Measurements from ENCODE around the gene PHOX2A. TPM values are rescaled to one million over a fixed set of nuclear protein-coding genes. Genes with fewer than 3 reads are reported as not detected.

The PHOX2A gene
- total RNA-seq, 1 donor from 2014 or later, result not detected

DNA sequence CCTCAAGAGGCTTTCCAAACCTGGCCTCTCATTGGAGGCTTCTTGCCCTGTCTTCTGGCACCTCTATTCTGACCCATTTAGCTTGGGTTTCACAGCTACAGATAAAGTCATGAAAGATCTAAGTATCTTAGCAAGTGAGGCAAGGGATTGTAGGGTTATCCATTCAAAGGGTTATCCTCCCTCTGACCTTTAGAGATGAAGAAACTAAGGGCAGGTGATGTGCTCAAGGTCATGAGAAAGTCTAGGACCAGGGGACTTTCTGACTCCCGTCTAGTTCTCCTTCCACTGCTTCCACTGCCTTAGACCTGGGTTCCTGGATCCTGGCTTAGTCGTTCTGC lies 7.2 kb downstream of the PHOX2A start:
- Mint-ChIP-seq H3K36me3 (ENCODE audit: low read depth) (peaks cover 53% of the 10 kb centered on the region), H3K4me3 (ENCODE audit: low read depth) (no peak overlapping the region), H3K9me3 (no peaks in the 10 kb centered on the region), H3K4me1 (ENCODE audit: low read depth) (peaks cover 12% of the 10 kb centered on the region), H3K27ac (no peak overlapping the region), H3K27me3 (ENCODE audit: low read depth) (peaks cover 23% of the 10 kb centered on the region)
- DNase-seq (ENCODE audit: low spot score), result no peak
- intact Hi-C loops (cut with micrococcal nuclease), result loop anchor here (5.0 kb wide), 1 partner anchor 196 kb away; the partner anchor contains the start of gene CLPB

DNA sequence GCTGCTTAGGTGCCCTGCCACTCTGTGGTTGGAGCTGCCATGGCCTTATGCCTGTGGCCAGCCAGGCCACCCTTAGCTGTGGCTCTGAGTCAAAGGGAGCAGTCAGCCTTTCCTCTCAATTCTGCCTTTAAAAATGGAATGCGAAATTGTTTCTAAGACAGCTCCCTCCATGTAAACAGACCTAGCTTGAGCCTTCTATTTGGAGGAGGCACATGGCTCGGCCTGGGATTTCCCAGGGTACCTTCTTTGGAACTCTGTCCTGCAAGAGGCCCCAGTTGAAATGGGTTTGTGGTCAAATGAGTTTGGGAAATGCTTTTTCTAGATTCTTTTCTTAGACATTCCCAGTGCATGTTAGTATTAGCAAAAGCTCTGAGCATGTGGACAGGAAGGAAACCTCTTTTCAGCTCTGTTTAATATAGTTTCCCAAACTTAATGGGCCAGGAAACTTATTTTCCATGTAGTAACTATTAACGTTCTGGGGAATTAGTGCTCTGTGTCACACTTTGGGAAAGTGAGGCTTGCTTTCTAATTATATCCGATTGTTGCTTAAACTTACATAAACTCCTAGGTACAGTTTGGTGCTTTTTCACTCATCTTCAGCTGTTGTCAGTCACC lies 7.8 kb downstream of the PHOX2A start:
- Mint-ChIP-seq H3K4me1 (ENCODE audit: low read depth) (peaks cover 12% of the 10 kb centered on the region), H3K9me3 (no peaks in the 10 kb centered on the region), H3K27ac (no peak overlapping the region), H3K36me3 (ENCODE audit: low read depth) (peaks cover 59% of the 10 kb centered on the region), H3K4me3 (ENCODE audit: low read depth) (no peak overlapping the region), H3K27me3 (ENCODE audit: low read depth) (peaks cover 18% of the 10 kb centered on the region)
- intact Hi-C loops (cut with micrococcal nuclease), result loop anchor here (5.0 kb wide), 1 partner anchor 196 kb away; the partner anchor contains the start of gene CLPB
- no peak for DNase-seq (ENCODE audit: low spot score)

- intact Hi-C loops (cut with micrococcal nuclease), result loop anchor here (5.0 kb wide), 1 partner anchor 197 kb away; the partner anchor contains the start of gene CLPB
- Mint-ChIP-seq H3K36me3 (ENCODE audit: low read depth) (peaks cover 63% of the 10 kb centered on the region), H3K27ac (no peak overlapping the region), H3K4me1 (ENCODE audit: low read depth) (peaks cover 7% of the 10 kb centered on the region), H3K27me3 (ENCODE audit: low read depth) (peaks cover 12% of the 10 kb centered on the region), H3K9me3 (no peaks in the 10 kb centered on the region), H3K4me3 (ENCODE audit: low read depth) (no peak overlapping the region)
- no peak for DNase-seq (ENCODE audit: low spot score)
Observed at GRCh38 chr11:72235351-72236057, 8.5 kb downstream of the PHOX2A start.

- no peak overlapping the region for H3K4me3 Mint-ChIP-seq (ENCODE audit: low read depth)
- H3K4me1 Mint-ChIP-seq (ENCODE audit: low read depth), result peaks cover 5% of the 10 kb centered on the region
- intact Hi-C loops (cut with micrococcal nuclease), result loop anchor here (5.0 kb wide), 1 partner anchor 197 kb away; the partner anchor contains the start of gene CLPB
- no peak for DNase-seq (ENCODE audit: low spot score)
- peaks cover 8% of the 10 kb centered on the region for H3K27me3 Mint-ChIP-seq (ENCODE audit: low read depth)
- H3K9me3 Mint-ChIP-seq, result no peaks in the 10 kb centered on the region
- no peak overlapping the region for H3K27ac Mint-ChIP-seq
- peaks cover 64% of the 10 kb centered on the region for H3K36me3 Mint-ChIP-seq (ENCODE audit: low read depth)
Observed at GRCh38 chr11:72234920-72235319, 9.1 kb downstream of the PHOX2A start.

DNA sequence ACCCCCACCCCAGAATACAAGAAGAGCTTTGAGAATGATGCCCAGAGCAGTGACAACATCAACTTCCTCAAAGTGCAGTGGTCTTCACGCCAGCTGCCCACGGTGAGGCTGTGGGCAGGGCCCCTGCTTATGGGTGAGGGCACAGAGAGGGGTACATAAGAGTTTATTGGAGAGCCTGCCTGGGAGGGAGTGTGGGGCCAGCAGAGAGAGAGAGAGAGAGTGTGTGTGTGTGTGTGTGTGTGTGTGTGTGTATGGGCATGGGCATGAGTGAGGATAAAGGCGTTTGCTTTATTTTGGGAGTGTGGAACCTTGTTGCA lies 9.5 kb downstream of the PHOX2A start:
- Mint-ChIP-seq H3K9me3 (no peaks in the 10 kb centered on the region), H3K27ac (no peak overlapping the region)

DNA sequence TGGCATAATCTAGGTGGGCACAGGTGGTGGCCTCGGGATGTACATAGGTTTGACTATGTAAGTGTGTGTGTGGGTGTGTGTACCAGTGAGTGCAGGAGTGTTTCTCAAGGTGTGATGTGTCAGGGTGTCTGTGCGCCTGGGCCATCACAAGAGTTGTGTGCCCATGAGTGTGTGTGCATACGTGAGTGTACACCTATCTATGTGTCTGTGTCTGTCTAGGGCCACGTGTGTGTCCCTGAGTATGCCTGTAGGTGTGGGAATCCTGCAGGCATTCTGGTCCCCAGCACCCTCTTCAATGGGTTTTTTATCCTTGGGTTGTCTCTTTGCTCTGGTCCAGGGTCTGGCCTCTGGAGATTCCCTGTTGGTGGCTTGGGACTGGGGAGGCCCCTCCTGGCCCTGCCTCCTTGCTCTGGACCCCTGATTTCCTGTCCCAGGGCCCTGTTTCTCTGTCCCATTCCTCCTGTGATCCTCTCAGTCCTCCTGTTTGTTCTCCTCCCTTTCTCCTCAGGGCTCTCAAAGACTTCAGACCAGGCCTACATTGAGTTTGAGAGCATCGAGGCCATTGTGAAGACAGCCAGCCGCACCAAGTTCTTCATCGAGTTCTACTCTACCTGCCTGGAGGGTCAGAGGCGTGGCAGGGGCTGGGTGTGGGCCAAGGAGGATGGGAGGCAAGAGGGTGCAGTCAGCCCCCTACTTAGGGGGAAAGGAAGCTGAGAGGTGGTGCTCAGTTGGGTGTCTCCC lies 10.0 kb downstream of the PHOX2A start:
- Mint-ChIP-seq H3K4me1 (ENCODE audit: low read depth) (peaks cover 2% of the 10 kb centered on the region), H3K4me3 (ENCODE audit: low read depth) (no peak overlapping the region), H3K36me3 (ENCODE audit: low read depth) (peaks cover 73% of the 10 kb centered on the region), H3K27me3 (ENCODE audit: low read depth) (peaks cover 3% of the 10 kb centered on the region), H3K27ac (no peak overlapping the region), H3K9me3 (no peaks in the 10 kb centered on the region)
- intact Hi-C loops (cut with micrococcal nuclease), result no loop called here
- DNase-seq (ENCODE audit: low spot score), result no peak

More for the DNA sequence above, 9.5 kb downstream of the PHOX2A start:
- intact Hi-C loops (cut with micrococcal nuclease), result no loop called here
- peaks cover 69% of the 10 kb centered on the region for H3K36me3 Mint-ChIP-seq (ENCODE audit: low read depth)
- H3K4me1 Mint-ChIP-seq (ENCODE audit: low read depth), result peaks cover 4% of the 10 kb centered on the region
- no peak for DNase-seq (ENCODE audit: low spot score)
- H3K27me3 Mint-ChIP-seq (ENCODE audit: low read depth), result peaks cover 7% of the 10 kb centered on the region
- no peak overlapping the region for H3K4me3 Mint-ChIP-seq (ENCODE audit: low read depth)

- no peaks in the 10 kb centered on the region for H3K4me1 Mint-ChIP-seq (ENCODE audit: low read depth)
- no peak overlapping the region for H3K4me3 Mint-ChIP-seq (ENCODE audit: low read depth)
- H3K9me3 Mint-ChIP-seq, result no peaks in the 10 kb centered on the region
- no peak for DNase-seq (ENCODE audit: low spot score)
- intact Hi-C loops (cut with micrococcal nuclease), result no loop called here
- no peak overlapping the region for H3K27ac Mint-ChIP-seq
- H3K27me3 Mint-ChIP-seq (ENCODE audit: low read depth), result no peaks in the 10 kb centered on the region
- H3K36me3 Mint-ChIP-seq (ENCODE audit: low read depth), result peaks cover 69% of the 10 kb centered on the region
Observed at GRCh38 chr11:72233056-72233772, 10.8 kb downstream of the PHOX2A start.

- peaks cover 68% of the 10 kb centered on the region for H3K36me3 Mint-ChIP-seq (ENCODE audit: low read depth)
- intact Hi-C loops (cut with micrococcal nuclease), result no loop called here
- no peaks in the 10 kb centered on the region for H3K4me1 Mint-ChIP-seq (ENCODE audit: low read depth)
- no peak overlapping the region for H3K4me3 Mint-ChIP-seq (ENCODE audit: low read depth)
- no peak for DNase-seq (ENCODE audit: low spot score)
- H3K9me3 Mint-ChIP-seq, result no peaks in the 10 kb centered on the region
- no peaks in the 10 kb centered on the region for H3K27me3 Mint-ChIP-seq (ENCODE audit: low read depth)
- H3K27ac Mint-ChIP-seq, result no peak overlapping the region
Observed at GRCh38 chr11:72232260-72233055, 11.5 kb downstream of the PHOX2A start.

GRCh38 chr11:72231396-72232259 lies 12.3 kb downstream of the PHOX2A start:
- no peak overlapping the region for H3K4me3 Mint-ChIP-seq (ENCODE audit: low read depth)
- intact Hi-C loops (cut with micrococcal nuclease), result no loop called here
- DNase-seq (ENCODE audit: low spot score), result no peak

DNA sequence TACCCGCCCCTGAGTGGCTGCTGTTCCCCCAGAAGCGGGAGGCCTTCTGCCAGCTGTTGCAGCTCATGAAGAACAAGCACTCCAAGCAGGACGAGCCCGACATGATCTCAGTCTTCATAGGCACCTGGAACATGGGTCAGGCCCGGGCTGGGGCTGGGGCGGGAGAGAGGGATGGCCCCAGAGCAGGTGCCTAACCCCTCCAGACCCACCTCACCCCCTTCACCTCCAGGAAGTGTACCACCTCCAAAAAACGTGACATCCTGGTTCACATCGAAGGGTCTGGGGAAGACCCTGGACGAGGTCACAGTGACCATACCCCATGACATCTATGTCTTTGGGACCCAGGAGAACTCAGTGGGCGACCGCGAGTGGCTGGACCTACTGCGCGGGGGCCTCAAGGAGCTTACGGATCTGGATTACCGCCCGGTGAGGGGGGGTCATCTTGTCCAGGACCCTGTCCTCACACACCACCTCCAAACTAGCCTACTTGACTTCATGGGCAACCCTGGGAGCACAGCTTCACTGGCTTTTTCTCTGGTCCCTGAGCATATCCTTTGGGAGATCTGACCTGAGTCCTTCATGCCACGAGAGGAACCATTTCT lies 13.1 kb downstream of the PHOX2A start:
- intact Hi-C loops (cut with micrococcal nuclease), result no loop called here
- Mint-ChIP-seq H3K9me3 (no peaks in the 10 kb centered on the region), H3K4me1 (ENCODE audit: low read depth) (peaks cover 6% of the 10 kb centered on the region), H3K4me3 (ENCODE audit: low read depth) (no peak overlapping the region), H3K27ac (no peak overlapping the region), H3K36me3 (ENCODE audit: low read depth) (peaks cover 63% of the 10 kb centered on the region), H3K27me3 (ENCODE audit: low read depth) (no peaks in the 10 kb centered on the region)
- no peak for DNase-seq (ENCODE audit: low spot score)

More at GRCh38 chr11:72231396-72232259, 12.3 kb downstream of the PHOX2A start:
- no peaks in the 10 kb centered on the region for H3K9me3 Mint-ChIP-seq
- peaks cover 66% of the 10 kb centered on the region for H3K36me3 Mint-ChIP-seq (ENCODE audit: low read depth)
- no peaks in the 10 kb centered on the region for H3K27me3 Mint-ChIP-seq (ENCODE audit: low read depth)
- H3K4me1 Mint-ChIP-seq (ENCODE audit: low read depth), result no peaks in the 10 kb centered on the region
- H3K27ac Mint-ChIP-seq, result no peak overlapping the region

Measured in activated T-helper 2 cell treated with anti-CD3 and anti-CD28 coated beads, Interferon-gamma antibody, Interleukin-2, Interleukin-4, amounts not matched to agents 10 μg/mL and 5 μg/mL and 100 μg/mL, durations not matched to agents 14 hours and 24 hours and 36 hours (primary cell).